ENCODE data around the gene CNTN6. TPM values are rescaled to one million over a fixed set of nuclear protein-coding genes. Genes with fewer than 3 reads are reported as not detected.

CNTN6 gene
- polyA plus RNA-seq, 2 of the 4 experiments (the other 2 are of a cell fraction) = not detected

DNA sequence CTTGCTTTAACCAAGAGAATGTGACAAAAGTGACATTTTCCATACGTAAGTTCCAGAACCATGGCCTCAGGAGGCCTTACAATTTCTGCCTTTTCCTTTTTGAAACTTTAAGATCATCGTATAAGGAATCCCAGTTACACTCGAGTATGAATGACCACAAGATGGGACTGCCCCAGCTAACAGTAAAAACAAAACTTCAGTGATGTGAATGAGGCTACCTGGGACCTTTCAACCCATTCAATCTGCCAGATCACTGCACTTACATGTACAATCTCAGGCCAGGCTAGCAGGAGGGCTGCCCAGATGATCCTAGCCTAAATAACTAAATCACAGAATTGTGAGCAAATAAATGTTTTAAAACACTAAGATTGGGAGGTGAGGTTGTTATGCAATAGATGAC, 328.8 kb downstream of the CNTN6 start:
- Histone ChIP-seq H3K4me3 (no peak overlapping the region), H3K27ac (no peak overlapping the region), H3K4me2 (no peak overlapping the region), H3K9me3 (peaks cover 3% of the 10 kb centered on the region; the same call in 1 of the 3 replicates), H3K4me1 (no peaks in the 10 kb centered on the region)
- WGBS (ENCODE audit: missing lambda C conversion rate) = 4% methylated on average over 3 of the region's 3 CpGs
- TF ChIP-seq ZSCAN20 (CRISPR knock-in tag; IDR thresholded peaks at IDR 0.05) (no peak), KDM1A (IDR thresholded peaks at IDR 0.05; ENCODE audit: low read depth) (no peak), EHF (CRISPR knock-in tag; IDR thresholded peaks at IDR 0.05) (no peak), CBX8 (IDR thresholded peaks at IDR 0.05) (no peak), HEYL (CRISPR knock-in tag; IDR thresholded peaks at IDR 0.05) (no peak), MYC (IDR thresholded peaks at IDR 0.05; ENCODE audit: borderline replicate concordance, low read length) (no peak), FOSB (CRISPR knock-in tag; IDR thresholded peaks at IDR 0.05) (no peak), GATA3 (IDR thresholded peaks at IDR 0.05; ENCODE audit: borderline replicate concordance) (no peak), REST (IDR thresholded peaks at IDR 0.05) (no peak), PHF8 (IDR thresholded peaks at IDR 0.05; ENCODE audit: borderline replicate concordance, low read depth) (no peak), CHD4 (IDR thresholded peaks at IDR 0.05; ENCODE audit: borderline replicate concordance) (no peak), HOXA7 (CRISPR knock-in tag; IDR thresholded peaks at IDR 0.05) (no peak)
- TF ChIP-seq, protein P1, sequence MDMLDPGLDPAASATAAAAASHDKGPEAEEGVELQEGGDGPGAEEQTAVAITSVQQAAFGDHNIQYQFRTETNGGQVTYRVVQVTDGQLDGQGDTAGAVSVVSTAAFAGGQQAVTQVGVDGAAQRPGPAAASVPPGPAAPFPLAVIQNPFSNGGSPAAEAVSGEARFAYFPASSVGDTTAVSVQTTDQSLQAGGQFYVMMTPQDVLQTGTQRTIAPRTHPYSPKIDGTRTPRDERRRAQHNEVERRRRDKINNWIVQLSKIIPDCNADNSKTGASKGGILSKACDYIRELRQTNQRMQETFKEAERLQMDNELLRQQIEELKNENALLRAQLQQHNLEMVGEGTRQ (IDR thresholded peaks at IDR 0.05) = no peak
- DNase-seq (ENCODE audit: low read depth in 1 of 2, low spot score in 1 of 2) = no peak
- ATAC-seq = no peak
- FAIRE-seq = no peak
- ChIA-PET POLR2A (no interaction called here), CTCF (no interaction called here)

GRCh38 chr3:1423566-1424089, 330.8 kb downstream of the CNTN6 start:
- no peak for ATAC-seq
- TF ChIP-seq POLR2A (IDR thresholded peaks at IDR 0.05; ENCODE audit: low read length) (no peak), SREBF2 (IDR thresholded peaks at IDR 0.05) (no peak), PHF8 (IDR thresholded peaks at IDR 0.05; ENCODE audit: borderline replicate concordance, low read depth) (no peak), MAFK (IDR thresholded peaks at IDR 0.05; ENCODE audit: partially characterized antibody) (no peak), NFE2L2 (conservative IDR thresholded peaks at IDR 0.05; ENCODE audit: low read length) (no peak), CHD4 (IDR thresholded peaks at IDR 0.05; ENCODE audit: borderline replicate concordance) (no peak), EHMT2 (IDR thresholded peaks at IDR 0.05; ENCODE audit: low read depth) (no peak), MAZ (IDR thresholded peaks at IDR 0.05; ENCODE audit: borderline replicate concordance, low read depth, low read length) (no peak), RCOR1 (IDR thresholded peaks at IDR 0.05; ENCODE audit: low read depth, low read length) (no peak), NR3C1 (IDR thresholded peaks at IDR 0.05) (no peak), EP300 (IDR thresholded peaks at IDR 0.05) (no peak), CBX8 (IDR thresholded peaks at IDR 0.05) (no peak), ZC3H11A (IDR thresholded peaks at IDR 0.05) (no peak), ESRRA (IDR thresholded peaks at IDR 0.05; ENCODE audit: borderline replicate concordance, low read length) (no peak), JUNB (IDR thresholded peaks at IDR 0.05) (no peak), HEYL (CRISPR knock-in tag; IDR thresholded peaks at IDR 0.05) (no peak), ZSCAN20 (CRISPR knock-in tag; IDR thresholded peaks at IDR 0.05) (no peak)
- TF ChIP-seq, protein P2, sequence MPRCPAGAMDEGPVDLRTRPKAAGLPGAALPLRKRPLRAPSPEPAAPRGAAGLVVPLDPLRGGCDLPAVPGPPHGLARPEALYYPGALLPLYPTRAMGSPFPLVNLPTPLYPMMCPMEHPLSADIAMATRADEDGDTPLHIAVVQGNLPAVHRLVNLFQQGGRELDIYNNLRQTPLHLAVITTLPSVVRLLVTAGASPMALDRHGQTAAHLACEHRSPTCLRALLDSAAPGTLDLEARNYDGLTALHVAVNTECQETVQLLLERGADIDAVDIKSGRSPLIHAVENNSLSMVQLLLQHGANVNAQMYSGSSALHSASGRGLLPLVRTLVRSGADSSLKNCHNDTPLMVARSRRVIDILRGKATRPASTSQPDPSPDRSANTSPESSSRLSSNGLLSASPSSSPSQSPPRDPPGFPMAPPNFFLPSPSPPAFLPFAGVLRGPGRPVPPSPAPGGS (IDR thresholded peaks at IDR 0.05) = no peak
- Histone ChIP-seq H3K4me3 (no peak overlapping the region), H3K27ac (no peak overlapping the region), H3K4me1 (no peaks in the 10 kb centered on the region), H3K4me2 (no peak overlapping the region), H3K9me3 (no peaks in the 10 kb centered on the region)
- FAIRE-seq = no peak
- ChIA-PET CTCF (no interaction called here), POLR2A (no interaction called here)
- DNase-seq (ENCODE audit: low read depth in 1 of 2, low spot score in 1 of 2) = no peak
- WGBS (ENCODE audit: missing lambda C conversion rate) = 2% methylated on average over 2 of the region's 3 CpGs
